ENCODE results near the gene ZCCHC7.

The ZCCHC7 gene

GRCh38 chr9:37382982-37383357, 262.6 kb downstream of the ZCCHC7 start:
- ChIA-PET POLR2A (ENCODE audit: low non-redundant PET) (no interaction called here), CTCF (no interaction called here)
- DNase-seq (ENCODE audit: low spot score): no peak
- H3K27ac ChIP-seq: no peak overlapping the region
- TF ChIP-seq CTCF (conservative IDR thresholded peaks at IDR 0.05; ENCODE audit: low read depth): no peak

GRCh38 chr9:37383393-37383792, 263.0 kb downstream of the ZCCHC7 start:
- no peak overlapping the region for H3K27ac ChIP-seq
- CTCF ChIA-PET: no interaction called here
- no peak for TF ChIP-seq CTCF (conservative IDR thresholded peaks at IDR 0.05; ENCODE audit: low read depth)
- POLR2A ChIA-PET (ENCODE audit: low non-redundant PET): no interaction called here
- DNase-seq (ENCODE audit: low spot score): no peak

- no peak overlapping the region for H3K27ac ChIP-seq
- no peak for TF ChIP-seq CTCF (conservative IDR thresholded peaks at IDR 0.05; ENCODE audit: low read depth)
- CTCF ChIA-PET: interaction anchor here (0.7 kb wide), 1 partner anchor 12 kb away, joined by 3 read pairs; no protein-coding TSS in a partner anchor
- POLR2A ChIA-PET (ENCODE audit: low non-redundant PET): no interaction called here
- no peak for DNase-seq (ENCODE audit: low spot score)
Observed at GRCh38 chr9:37383876-37384746, 263.7 kb downstream of the ZCCHC7 start.

- POLR2A ChIA-PET (ENCODE audit: low non-redundant PET): no interaction called here
- no peak overlapping the region for H3K27ac ChIP-seq
- no peak for DNase-seq (ENCODE audit: low spot score)
- TF ChIP-seq CTCF (conservative IDR thresholded peaks at IDR 0.05; ENCODE audit: low read depth): no peak
- CTCF ChIA-PET: no interaction called here
Observed at GRCh38 chr9:37385286-37385685, 264.9 kb downstream of the ZCCHC7 start.

- DNase-seq (ENCODE audit: low spot score): no peak
- H3K27ac ChIP-seq: no peak overlapping the region
- no peak for TF ChIP-seq CTCF (conservative IDR thresholded peaks at IDR 0.05; ENCODE audit: low read depth)
- POLR2A ChIA-PET (ENCODE audit: low non-redundant PET): no interaction called here
- CTCF ChIA-PET: interaction anchor here (1.0 kb wide), 1 partner anchor 513 kb away, joined by 3 read pairs; no protein-coding TSS in a partner anchor
Observed at GRCh38 chr9:37386988-37387387, 266.6 kb downstream of the ZCCHC7 start.

GRCh38 chr9:37390759-37391158, 270.4 kb downstream of the ZCCHC7 start:
- no peak overlapping the region for H3K27ac ChIP-seq
- peak; percentile 32 for DNase-seq (ENCODE audit: low spot score)
- peak; percentile 52 for TF ChIP-seq CTCF (conservative IDR thresholded peaks at IDR 0.05; ENCODE audit: low read depth)
- ChIA-PET POLR2A (ENCODE audit: low non-redundant PET) (no interaction called here), CTCF (interaction anchor here (0.5 kb wide), 1 partner anchor 18 kb away, joined by 3 read pairs; no protein-coding TSS in a partner anchor)
